GM12878 (cell line): Measurements from ENCODE around the gene EYS. TPM values are rescaled to one million over a fixed set of nuclear protein-coding genes. Genes with fewer than 3 reads are reported as not detected.

Source experiments
- ATAC-seq: fragments of 200-7000 bp; cut with Tn5 transposase; 3 replicates; pipeline ENCODE4 v1.9.1; 2020; ENCODE audit warnings: mild to moderate bottlenecking, moderate library complexity
- BruUV-seq: library from RNA; stranded (reverse); fragments of 400-500 nt; replicated peaks from 2 replicates; lab custom pipeline; 2021; lab: Mats Ljungman, UMichigan
- CTCF ChIA-PET: fragments of 300-600 bp; sonication (Branson Sonifier 250); formaldehyde crosslinking; extraction: SDS; loops from one replicate; lab custom pipeline; 2021; ENCODE audit warnings: inconsistent platforms; lab: Yijun Ruan, JAX
- POLR2A ChIA-PET: fragments of 350-600 bp; formaldehyde crosslinking; extraction: SDS; loops from one replicate; lab custom pipeline; 2021; ENCODE audit warnings: inconsistent platforms; lab: Charles Lee
- RAD21 ChIA-PET: fragments of 300-600 bp; sonication (Branson Sonifier 250); formaldehyde crosslinking; loops from one replicate; lab custom pipeline; 2023; ENCODE audit warnings: antibody characterized with exemption; ENCODE audit not compliant: unreplicated experiment; lab: Charles Lee
- SMC1A ChIA-PET: fragments of 300-600 bp; sonication (Branson Sonifier 250); formaldehyde crosslinking; loops from one replicate; lab custom pipeline; 2023; ENCODE audit not compliant: unreplicated experiment, uncharacterized antibody; lab: Charles Lee
- DNase-seq: peaks from one replicate; pipeline ENCODE4 v3.0.0-alpha.2; 2011; ENCODE audit warnings: low read depth, low spot score
- FAIRE-seq: peaks from 3 replicates; lab custom pipeline; 2011; peaks lifted over from hg19 to GRCh38; lab: Jason Lieb, UNC
- H2AFZ ChIP-seq: 2 replicates; pipeline ENCODE4 v1.6.0; 2011; ENCODE audit warnings: low read depth, low read length, control low read depth; ENCODE audit not compliant: control insufficient read depth
- H3K27ac ChIP-seq: 2 replicates; pipeline ENCODE4 v1.5.1; 2011; ENCODE audit warnings: control low read depth; ENCODE audit not compliant: control insufficient read depth, insufficient read depth
- H3K27me3 ChIP-seq, 2 experiments: replicated peaks in 1 of 2; 2 replicates each; pipeline versions ENCODE4 v1.6.0 to v1.6.1; 2011; ENCODE audit warnings: low read length in 1 of 2; ENCODE audit not compliant: control insufficient read depth in 2 of 2, insufficient read depth in 2 of 2
- H3K36me3 ChIP-seq, 2 experiments: 2 replicates each; pipeline ENCODE4 v1.5.1; 2011; ENCODE audit warnings: low read length in 1 of 2; ENCODE audit not compliant: control insufficient read depth in 2 of 2, insufficient read depth in 2 of 2
- H3K4me1 ChIP-seq: 2 replicates; pipeline ENCODE4 v1.6.1; 2011; ENCODE audit warnings: mild to moderate bottlenecking, low read length, moderate library complexity, mixed read lengths; ENCODE audit not compliant: control insufficient read depth, insufficient read depth
- H3K4me2 ChIP-seq: 2 replicates; pipeline ENCODE4 v1.6.0; 2011; ENCODE audit warnings: control low read depth; ENCODE audit not compliant: control insufficient read depth, insufficient read depth
- H3K4me3 ChIP-seq: fragments of 200-600 bp; sonication (generic); 2 replicates; pipeline ENCODE4 v1.5.1; 2016
- H3K79me2 ChIP-seq: 2 replicates; pipeline ENCODE4 v1.6.0; 2011; ENCODE audit warnings: low read length; ENCODE audit not compliant: control insufficient read depth, insufficient read depth
- H3K9ac ChIP-seq: 2 replicates; pipeline ENCODE4 v1.8.0; 2011; ENCODE audit warnings: low read length, control low read depth, mixed read lengths; ENCODE audit not compliant: control insufficient read depth, insufficient read depth
- H3K9me3 ChIP-seq: replicated peaks from 3 replicates; pipeline ENCODE4 v1.5.1; 2011; ENCODE audit warnings: mild to moderate bottlenecking, low read length; ENCODE audit not compliant: control insufficient read depth, insufficient read depth
- H4K20me1 ChIP-seq: 2 replicates; pipeline ENCODE4 v1.6.0; 2011; ENCODE audit not compliant: control insufficient read depth, insufficient read depth
- CREM ChIP-seq: IDR thresholded peaks from 2 replicates; pipeline ENCODE4 v1.6.1; 2014; ENCODE audit warnings: antibody characterized with exemption, low read depth
- CUX1 ChIP-seq: IDR thresholded peaks from 2 replicates; pipeline ENCODE4 v1.6.1; 2012; ENCODE audit warnings: improper control_type of control experiment, low read depth, low read length; ENCODE audit not compliant: insufficient replicate concordance
- IKZF1 ChIP-seq: fragments of 450-650 bp; conservative IDR thresholded peaks from 2 replicates; pipeline ENCODE4 v1.6.1; 2017; ENCODE audit warnings: antibody characterized with exemption, mild to moderate bottlenecking
- MYB ChIP-seq: fragments of 150-350 bp; IDR thresholded peaks from 2 replicates; pipeline ENCODE4 v1.6.1; 2014; ENCODE audit warnings: mild to moderate bottlenecking, low read depth, low read length, borderline replicate concordance
- POLR2AphosphoS2 ChIP-seq: IDR thresholded peaks from 2 replicates; pipeline ENCODE4 v1.6.1; 2011; ENCODE audit warnings: low read depth, mild to moderate bottlenecking, low read length, improper control_type of control experiment, moderate library complexity
- POLR2AphosphoS5 ChIP-seq: IDR thresholded peaks from 2 replicates; pipeline ENCODE4 v1.6.1; 2011; ENCODE audit warnings: mild to moderate bottlenecking, low read length, inconsistent platforms
- SMARCA5 ChIP-seq: fragments of 450-650 bp; IDR thresholded peaks from 2 replicates; pipeline ENCODE4 v1.6.1; 2017; ENCODE audit warnings: mild to moderate bottlenecking
- SUZ12 ChIP-seq: fragments of 200-600 bp; sonication (generic); IDR thresholded peaks from one replicate; pipeline ENCODE4 v1.6.1; 2018; ENCODE audit warnings: antibody characterized with exemption, mild to moderate bottlenecking; ENCODE audit not compliant: unreplicated experiment
- ZNF384 ChIP-seq: IDR thresholded peaks from 2 replicates; pipeline ENCODE4 v1.6.1; 2012; ENCODE audit warnings: low read depth, mild to moderate bottlenecking, low read length, improper control_type of control experiment, borderline replicate concordance
- in situ Hi-C: fragments of 300-500 bp; cut with MboI; formaldehyde crosslinking; loops from 9 replicates; pipeline ENCODE4 v1.14.3; 2018; ENCODE audit warnings: mixed read lengths
- intact Hi-C: fragments of 100-400 bp; cut with micrococcal nuclease; formaldehyde crosslinking; loops from one replicate; pipeline ENCODE4 v1.14.2; 2022; ENCODE audit not compliant: unreplicated experiment
- polyA plus RNA-seq, 11 experiments: library from polyadenylated mRNA; depleted of rRNA in 4 of 11; unstranded in 6 of 11; stranded (reverse) in 5 of 11; fragments of >200 nt; fragmentation: Nextera tagmentation in 4 of 11; fragmentation: Illumina TruSeq in 1 of 11; extraction: Ambion mirVana in 4 of 11; extraction: Trizol in 1 of 11; gene quantifications; 1 replicate in 1 of 11; 2 replicates in 10 of 11; pipeline versions ENCODE4 v1.2.1 to v1.2.3, GENCODE V29; 2011 to 2016; ENCODE audit warnings: inconsistent platforms in 2 of 11, missing spikeins in 2 of 11, low read depth in 1 of 11
- total RNA-seq, 4 experiments: library from RNA; depleted of rRNA in 3 of 4; stranded (reverse); fragments of >200 nt in 3 of 4; fragmentation: Illumina TruSeq in 1 of 4; extraction: Trizol in 1 of 4; gene quantifications; 2 replicates each; pipeline versions ENCODE4 v1.2.1 to v1.2.3, GENCODE V29; 2013 to 2021

Gene EYS
- total and polyA plus RNA-seq, 10 of the 15 experiments (the other 5 are each of a cell fraction or from before 2014, with no cell fraction given) = under 0.01 to 0.14 (median 0.02) TPM; not detected in 1

DNA sequence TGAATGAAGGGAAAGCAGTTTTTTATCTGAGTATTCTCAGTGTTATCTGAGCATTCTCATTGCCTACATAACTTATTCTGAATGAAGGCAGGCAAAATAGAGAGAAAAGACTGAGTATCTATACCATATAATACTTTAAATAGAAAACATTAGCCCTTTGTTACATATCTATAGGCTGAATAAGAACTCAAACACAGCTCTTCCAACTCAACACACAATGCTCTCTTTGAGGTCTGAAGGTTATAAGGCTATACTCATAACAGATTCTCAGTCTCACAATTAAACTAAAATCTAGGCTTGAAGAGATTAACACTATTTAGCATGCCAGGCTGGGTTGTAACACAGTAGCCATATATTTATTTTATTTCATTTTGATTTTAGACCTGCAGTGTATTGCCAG, 56.9 kb downstream of the EYS start:
- Histone ChIP-seq H3K4me3 (no peak overlapping the region), H3K9me3 (no peaks in the 10 kb centered on the region), H3K27ac (no peak overlapping the region), H3K36me3 (no peaks in the 10 kb centered on the region), H3K9ac (no peak overlapping the region), H2AFZ (no peak overlapping the region), H4K20me1 (no peaks in the 10 kb centered on the region), H3K4me1 (no peaks in the 10 kb centered on the region), H3K4me2 (no peak overlapping the region), H3K79me2 (no peaks in the 10 kb centered on the region), H3K27me3 (no peaks in the 10 kb centered on the region)
- BruUV-seq = no TSS peak
- POLR2A ChIA-PET = no interaction called here
- FAIRE-seq = no peak
- no peak for TF ChIP-seq CUX1
- TF ChIP-seq MYB = no peak
- no peak for TF ChIP-seq IKZF1
- no peak for TF ChIP-seq SUZ12
- TF ChIP-seq ZNF384 = no peak
- TF ChIP-seq CREM = no peak
- no peak for TF ChIP-seq POLR2AphosphoS2
- no peak for TF ChIP-seq SMARCA5
- TF ChIP-seq POLR2AphosphoS5 = no peak
- in situ Hi-C loops (no loop called here), intact Hi-C loops (no loop called here)
- SMC1A ChIA-PET = no interaction called here
- peak; percentile 43; the same call in 2 of the 3 replicates for ATAC-seq
- DNase-seq = no peak
- CTCF ChIA-PET = no interaction called here
- RAD21 ChIA-PET = no interaction called here
